ENCODE data around the gene SEMA3G.

The SEMA3G gene

DNA sequence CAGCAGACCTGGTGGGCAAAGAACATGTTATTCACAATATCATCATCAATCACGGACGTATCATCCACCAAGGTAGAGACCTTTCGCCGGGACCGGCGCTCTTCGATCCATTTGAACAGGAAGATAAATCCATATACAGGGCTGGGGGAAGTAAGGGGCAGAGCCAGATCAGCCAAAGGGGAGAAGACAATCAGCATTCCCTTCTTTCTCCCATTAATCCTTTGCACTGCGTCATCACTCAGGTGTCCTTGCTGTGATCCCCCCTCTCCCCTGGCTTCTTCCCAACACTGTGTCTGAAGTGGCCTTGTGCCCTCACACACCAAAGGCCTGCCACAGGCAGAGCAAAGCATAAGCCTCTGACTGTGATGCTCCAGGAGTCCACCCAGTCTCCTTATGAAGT lies 36.4 kb downstream of the SEMA3G start:
- no peak for DNase-seq

DNA sequence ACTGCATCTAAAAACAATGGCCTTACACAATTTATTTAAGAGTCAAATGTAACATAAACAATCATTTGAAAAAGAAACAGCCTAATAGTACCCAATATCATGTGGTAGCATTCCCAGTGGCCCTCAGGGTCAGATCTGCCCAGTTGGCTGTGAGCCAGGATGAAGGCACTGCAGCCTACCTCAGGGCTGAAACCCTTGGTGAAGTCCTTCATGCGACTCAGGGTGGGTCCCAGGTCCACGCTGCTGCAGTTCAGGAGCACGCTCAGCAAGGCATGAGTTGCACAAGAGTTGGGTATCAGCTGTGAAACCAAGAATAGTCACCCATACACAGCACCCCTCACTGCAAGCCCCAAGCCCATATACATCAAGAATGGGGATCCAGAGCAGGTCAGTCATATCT lies 37.1 kb downstream of the SEMA3G start:
- DNase-seq, result no peak

DNA sequence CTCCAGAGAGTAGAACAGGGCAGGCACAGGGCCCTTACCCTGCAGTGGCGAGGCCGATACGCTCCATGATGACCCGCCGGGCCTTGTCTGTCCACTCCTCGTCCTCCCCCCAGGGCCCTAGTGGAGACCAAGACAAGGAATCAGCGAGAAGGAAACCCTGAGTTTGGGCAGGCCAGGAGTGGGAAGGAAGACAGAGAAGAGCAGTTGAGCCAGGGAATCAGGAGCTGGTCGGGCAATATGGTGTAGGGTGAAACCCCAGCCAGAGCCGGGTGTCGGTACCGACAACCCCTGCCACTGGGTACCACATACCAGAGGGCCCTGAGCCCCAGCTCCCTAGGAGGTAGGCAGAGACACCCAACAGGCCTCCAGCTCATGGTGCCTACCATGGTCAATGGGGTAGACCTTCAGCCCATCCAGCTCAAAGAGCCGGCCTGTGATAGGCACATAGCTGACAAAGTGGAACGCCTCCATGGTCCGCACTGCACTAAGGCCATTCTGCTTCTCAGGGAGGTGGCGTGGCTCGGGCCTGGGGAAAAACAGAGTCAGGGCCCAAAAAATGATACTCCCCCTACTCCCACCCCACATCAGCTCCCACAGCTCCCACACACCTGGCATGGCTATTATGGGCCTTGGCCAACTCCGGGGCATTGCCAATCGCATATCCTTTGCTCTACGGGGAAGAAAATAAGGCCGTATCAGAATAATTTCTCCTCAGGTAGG lies 38.0 kb downstream of the SEMA3G start:
- DNase-seq, result no peak

DNA sequence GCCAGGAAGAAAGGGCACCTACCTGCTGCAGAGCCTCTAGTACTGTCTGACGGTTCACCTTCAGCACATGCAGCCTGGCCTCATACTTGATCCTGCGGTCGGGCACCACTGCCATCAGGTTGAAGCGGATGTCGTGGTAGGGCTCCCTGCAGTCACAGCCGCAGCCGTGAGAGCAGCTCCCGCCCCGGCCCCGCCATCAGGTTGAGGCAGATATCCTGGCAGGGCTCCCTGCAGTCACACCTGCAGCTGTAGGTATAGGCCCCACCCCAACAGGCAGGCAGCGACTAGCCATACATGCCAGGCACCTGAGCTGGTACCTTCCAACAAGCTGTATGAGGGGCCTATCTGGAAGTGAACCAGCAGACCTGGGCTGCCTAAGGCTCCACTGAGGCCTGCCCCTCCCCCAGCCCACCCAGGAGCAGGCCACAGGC lies 38.7 kb downstream of the SEMA3G start:
- DNase-seq, result no peak

DNA sequence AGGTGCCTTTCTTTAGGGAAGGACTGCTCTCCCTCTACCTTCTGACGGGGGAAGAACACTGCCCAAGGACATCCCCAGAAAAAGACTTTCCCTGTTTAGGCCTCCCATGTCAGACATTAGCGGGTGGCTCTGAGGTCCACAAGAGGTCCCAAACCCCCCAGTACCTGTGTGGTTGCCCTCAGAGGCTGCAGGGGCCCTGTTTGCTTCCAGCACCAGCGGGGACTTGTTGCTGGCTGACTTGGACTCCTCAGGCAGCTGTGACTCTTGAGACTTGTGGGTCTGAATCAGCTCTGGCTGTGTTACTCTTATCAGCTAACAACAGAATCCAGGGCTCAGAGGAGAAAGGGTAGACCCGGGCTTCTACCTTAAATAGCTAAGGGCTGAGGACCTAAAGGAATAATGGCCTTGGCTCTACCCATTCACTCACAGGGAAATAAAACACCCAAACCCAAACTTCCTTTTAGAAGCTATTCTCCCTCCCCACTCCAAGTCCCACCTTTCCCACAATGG lies 39.2 kb downstream of the SEMA3G start:
- peak; percentile 82 for DNase-seq

DNA sequence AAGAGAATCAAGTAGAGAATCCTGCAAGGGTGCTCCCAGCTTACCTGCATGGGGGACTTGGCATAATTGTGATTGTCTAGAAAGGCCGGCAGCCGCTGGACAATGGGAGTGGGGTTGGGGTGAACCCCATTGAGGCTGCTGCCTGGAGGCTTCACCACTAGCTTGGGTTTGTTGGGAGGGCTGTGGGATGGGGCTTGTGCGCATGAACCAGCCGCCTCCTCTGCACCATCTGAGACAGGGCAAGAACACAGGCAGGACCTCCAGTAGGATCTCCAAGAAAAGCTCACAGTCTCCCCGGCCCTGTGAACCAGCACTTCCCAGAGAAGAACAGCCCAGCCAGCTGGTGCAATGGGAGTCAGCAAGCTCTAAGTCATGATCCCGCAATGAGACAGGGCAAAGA lies 39.8 kb downstream of the SEMA3G start:
- no peak for DNase-seq

DNA sequence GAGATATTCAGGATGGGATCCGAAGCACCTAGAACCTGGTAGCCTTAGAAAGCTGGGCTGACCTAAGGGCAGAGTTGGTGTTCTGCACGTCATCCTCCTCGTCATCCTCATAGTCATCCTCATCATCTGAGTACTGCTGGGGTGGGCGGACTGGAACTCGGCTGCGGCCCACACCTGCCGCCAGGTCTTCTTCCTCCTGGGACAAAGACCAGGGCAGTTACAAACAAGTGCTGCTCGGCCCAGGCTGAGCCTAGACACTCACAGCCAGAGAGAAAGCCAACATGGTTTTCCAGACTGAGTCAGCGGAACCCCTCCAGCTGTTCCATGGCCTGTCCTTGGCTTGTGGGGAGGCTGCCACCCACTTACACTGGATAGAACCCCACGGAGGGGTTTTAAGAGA lies 40.5 kb downstream of the SEMA3G start:
- no peak for DNase-seq

DNA sequence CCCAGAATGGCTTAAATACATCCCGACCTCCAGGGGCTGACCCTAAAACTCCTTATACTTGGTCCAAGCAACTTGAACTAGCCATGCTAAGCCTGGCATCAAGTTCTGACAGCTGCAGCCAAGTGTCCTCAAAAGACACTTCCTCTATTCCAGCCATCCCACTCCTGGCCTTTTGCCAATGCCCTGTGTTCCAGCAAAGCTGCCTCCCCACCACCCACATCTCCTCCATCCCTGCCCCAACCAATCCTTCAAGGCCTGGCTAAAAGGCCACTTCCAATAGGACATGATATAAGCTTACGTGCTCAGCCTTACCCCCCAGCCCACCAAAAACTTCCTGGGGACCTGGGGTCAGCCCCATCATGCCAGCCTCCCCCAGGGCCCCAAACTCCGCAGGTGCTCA lies 40.9 kb downstream of the SEMA3G start:
- DNase-seq, result no peak

DNA sequence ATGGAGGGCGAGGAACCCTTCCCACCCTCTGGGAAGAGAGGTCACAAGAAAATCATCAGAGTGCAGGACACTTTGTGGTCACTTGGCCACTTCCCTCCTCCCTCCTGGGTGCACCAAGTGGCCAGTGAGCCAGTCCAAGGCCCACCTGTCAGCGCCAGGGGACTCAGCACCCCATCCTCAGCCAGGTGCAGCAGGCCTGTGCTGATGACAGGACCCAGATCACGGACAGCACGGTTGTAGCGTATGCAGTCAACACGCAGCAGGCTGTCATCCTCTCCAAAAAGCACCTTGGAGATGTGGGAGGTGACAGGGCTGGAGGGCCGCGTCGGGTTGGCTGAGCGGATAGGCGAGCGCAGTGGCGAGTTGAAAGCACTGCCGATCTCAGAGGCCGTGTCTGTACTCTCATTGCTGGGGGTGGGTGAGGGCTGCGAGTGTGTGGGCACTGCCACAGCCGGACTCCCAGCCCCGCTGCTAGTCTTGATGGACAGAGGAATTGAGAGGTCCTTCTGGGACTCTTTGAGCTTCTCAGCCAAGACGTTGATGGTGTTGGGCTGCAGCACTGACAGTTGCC lies 41.5 kb downstream of the SEMA3G start:
- DNase-seq, result no peak

DNA sequence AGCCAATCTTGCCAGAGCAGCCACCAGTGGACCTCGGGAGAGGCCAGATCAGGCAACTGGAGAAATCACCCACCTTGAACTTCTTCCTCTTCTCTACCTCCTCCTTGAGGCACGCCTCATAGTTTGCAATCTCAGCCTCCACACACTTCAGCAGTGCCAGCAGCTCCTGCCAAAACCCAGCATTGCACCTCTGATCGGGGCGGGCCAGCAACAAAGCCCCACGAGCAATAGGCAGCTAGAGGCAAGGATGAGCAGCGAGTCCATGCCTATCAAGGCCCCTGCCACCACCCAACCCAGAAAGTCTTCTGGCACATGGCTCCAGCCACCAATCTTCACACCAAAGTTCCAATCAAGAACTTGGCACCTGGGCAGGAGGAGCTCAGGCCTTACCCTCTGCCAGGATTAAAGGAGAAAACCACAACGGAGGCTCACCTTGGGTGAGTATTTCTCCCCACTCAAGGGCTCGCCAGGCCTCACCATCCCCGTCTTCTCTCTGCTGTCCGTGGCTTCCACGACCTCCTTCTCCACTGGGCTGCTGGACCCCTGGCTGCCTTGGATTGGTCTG lies 42.1 kb downstream of the SEMA3G start:
- no peak for DNase-seq

DNA sequence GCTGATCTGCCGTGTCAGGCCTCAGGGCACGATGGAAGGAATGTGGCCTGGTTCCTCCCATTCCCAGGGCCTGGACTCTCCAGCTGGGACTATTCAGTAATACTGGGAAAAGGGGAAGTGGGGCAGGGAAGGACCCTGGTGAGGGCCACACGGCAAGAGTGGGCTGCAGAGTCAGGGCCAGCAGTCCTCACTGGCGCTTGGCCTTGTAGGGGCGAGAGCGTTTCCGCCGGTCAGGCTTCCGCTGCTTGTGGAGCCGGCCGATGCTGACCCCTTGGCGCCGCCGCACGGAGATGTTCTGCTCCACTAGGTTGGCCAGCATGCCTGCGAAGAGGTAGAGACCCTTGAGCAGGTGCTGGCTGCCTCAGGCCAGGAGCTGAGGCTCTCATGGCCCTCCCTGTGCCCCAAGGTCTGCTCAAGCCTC lies 42.8 kb downstream of the SEMA3G start:
- no peak for DNase-seq

DNA sequence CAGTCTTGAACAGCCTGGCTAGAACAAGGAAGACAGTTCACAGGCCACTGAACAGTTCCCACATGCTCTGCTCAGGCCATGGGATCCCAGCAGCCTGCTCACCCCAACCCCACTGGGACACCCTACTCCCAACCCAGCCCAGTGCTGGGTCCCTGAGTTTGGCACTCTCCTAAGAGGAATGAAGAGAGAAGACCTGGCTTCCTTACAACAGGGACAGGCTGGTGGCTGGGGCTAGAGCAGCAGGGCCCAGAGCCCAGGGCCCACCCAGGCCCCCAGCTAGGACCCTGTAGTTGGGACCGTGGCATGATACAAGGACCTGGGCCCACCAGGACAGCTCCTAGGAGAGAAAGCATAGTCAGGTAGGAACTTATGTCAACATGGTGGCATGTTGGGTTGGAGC lies 43.4 kb downstream of the SEMA3G start:
- no peak for DNase-seq

DNA sequence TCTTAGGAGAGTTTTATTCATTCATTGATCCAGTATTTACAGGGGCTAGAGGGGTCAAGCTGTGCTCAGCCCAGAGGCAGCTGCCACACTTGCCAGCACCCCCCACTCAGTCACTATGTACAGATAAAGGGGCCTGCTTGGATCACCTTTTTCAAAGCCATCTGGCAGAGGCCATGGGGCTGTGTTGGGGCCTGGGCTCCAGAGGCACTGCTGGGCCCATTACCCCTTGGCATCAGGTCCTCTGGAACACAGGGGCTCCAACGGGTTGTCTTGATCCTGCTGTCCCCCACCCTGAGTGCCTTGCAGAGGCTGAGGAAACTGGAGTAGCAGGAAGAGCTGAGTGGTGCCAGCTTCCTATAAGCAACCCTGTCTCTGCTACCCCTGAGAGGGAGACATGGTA lies 43.9 kb downstream of the SEMA3G start:
- no peak for DNase-seq

DNA sequence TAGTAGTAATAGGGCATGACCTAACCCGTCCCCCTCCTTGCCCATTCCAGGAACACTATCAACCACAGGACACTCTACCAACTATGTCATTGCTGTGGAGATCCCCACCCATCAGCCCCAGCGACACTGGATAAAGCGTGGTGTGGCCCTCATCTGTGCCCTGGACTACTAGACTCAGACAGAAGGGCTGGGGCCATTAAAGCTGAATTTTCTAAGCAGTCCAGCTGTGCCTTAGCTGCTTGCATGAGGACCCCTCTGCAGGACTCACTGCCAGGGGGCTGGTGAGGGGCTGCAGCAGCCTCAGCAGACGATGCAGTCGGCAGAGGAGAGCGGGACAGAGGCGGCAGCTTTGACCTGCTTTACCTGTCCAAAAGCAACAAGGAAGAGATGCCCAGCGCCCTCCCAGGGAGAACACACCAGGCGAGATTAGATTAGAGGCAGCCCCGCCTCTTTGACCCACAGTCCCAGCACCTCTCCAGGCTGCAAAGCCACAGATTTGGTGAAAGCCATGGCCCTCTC lies 44.6 kb downstream of the SEMA3G start:
- peak; percentile 85 for DNase-seq

DNA sequence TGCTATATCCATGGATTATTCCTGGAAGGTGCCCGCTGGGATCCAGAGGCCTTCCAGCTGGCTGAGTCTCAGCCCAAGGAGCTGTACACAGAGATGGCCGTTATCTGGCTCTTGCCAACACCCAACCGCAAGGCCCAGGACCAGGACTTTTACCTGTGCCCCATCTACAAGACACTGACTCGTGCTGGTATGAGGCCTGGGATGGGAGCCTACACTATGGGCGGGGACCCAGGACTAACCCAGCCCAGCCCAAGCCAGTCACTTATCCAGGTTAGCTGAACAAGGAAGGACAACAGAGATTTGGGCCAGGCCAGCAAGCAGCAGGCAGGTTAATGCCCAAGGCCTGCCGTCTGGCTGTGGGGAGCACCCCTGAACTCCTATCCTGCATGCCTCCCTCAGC lies 45.3 kb downstream of the SEMA3G start:
- DNase-seq, result no peak

DNA sequence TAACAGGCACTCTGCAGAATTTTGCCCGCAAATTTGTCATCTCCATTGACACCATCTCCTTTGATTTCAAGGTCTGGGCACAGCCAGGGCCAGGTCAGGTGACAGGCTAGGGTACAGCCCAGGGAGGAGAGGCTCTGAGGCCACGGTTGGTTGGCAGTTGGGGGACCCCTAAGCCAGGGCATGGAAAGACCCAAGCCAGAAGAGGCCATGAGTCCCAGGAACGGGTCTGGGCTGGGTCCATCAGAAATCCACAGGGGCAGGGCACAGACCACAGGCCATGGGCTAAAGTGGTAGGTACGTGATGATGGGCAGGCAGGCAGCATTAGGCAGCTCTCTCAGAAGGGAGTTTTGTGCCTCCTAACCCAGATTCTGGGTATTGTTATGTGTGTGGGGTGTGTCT lies 45.8 kb downstream of the SEMA3G start:
- no peak for DNase-seq

DNA sequence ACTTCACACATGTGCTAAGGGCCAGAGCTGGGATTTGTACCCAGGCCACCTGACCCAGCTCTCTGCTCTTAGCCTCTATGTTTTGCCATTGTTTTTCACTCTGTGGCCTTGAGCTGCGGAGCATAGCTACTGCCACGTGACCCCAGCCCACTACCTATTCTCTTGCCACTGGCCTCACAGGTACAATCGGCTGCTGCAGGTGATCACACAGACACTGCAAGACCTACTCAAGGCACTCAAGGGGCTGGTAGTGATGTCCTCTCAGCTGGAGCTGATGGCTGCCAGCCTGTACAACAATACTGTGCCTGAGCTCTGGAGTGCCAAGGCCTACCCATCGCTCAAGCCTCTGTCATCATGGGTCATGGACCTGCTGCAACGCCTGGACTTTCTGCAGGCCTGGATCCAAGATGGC lies 46.2 kb downstream of the SEMA3G start:
- no peak for DNase-seq

DNA sequence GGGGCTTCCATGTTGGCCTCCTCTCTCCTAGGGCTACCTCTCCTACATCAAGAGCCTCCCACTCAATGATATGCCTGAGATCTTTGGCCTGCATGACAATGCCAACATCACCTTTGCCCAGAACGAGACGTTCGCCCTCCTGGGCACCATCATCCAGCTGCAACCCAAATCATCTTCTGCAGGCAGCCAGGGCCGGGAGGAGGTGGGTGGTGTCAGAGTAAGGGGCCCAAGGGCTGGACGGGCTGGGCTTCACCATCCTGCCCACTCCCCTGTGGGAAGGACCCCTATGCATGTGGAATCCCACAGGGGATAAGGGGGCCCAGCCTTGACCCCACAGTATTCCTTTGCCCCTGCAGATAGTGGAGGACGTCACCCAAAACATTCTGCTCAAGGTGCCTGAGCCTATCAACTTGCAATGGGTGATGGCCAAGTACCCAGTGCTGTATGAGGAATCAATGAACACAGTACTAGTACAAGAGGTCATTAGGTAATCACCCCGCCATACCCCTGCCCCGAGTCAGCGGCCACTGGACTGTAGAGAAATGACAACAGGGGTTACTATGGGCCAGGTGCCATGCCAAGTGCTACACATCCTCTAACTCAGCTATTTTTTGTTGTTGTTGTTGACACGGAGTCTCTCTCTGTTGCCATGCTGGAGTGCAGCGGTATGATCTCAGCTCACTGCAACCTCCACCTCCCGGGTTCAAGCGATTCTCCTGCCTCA lies 47.1 kb downstream of the SEMA3G start:
- no peak for DNase-seq

DNA sequence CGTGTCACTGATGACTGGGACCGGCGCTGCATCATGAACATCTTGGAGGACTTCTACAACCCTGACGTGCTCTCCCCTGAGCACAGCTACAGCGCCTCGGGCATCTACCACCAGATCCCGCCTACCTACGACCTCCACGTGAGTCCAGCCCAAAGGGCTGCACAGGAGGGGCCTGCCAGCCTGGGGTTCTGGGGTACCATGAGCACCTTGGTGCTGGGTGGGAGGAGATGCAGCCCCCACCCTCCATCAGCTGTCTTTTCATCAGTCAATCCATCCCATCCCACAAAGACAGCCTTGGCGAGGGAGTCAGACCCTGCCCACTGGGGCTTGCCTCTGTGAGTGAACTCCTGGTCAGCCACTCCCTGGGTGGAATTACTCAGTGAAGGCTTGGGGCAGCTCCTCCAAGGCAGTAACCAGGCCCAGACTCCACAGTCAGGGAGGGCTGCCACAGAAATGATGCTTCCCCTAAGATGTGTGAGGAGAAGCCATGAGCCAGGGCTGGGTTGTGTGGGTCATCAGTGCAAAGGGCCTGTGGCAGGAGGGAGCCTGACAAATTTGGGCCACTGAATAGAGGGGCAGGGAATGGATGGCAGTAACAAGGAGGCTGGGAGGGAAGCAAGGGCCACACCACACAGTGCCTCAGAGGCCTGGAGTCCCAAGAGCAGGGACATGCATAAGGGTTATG lies 47.9 kb downstream of the SEMA3G start:
- DNase-seq, result no peak

DNA sequence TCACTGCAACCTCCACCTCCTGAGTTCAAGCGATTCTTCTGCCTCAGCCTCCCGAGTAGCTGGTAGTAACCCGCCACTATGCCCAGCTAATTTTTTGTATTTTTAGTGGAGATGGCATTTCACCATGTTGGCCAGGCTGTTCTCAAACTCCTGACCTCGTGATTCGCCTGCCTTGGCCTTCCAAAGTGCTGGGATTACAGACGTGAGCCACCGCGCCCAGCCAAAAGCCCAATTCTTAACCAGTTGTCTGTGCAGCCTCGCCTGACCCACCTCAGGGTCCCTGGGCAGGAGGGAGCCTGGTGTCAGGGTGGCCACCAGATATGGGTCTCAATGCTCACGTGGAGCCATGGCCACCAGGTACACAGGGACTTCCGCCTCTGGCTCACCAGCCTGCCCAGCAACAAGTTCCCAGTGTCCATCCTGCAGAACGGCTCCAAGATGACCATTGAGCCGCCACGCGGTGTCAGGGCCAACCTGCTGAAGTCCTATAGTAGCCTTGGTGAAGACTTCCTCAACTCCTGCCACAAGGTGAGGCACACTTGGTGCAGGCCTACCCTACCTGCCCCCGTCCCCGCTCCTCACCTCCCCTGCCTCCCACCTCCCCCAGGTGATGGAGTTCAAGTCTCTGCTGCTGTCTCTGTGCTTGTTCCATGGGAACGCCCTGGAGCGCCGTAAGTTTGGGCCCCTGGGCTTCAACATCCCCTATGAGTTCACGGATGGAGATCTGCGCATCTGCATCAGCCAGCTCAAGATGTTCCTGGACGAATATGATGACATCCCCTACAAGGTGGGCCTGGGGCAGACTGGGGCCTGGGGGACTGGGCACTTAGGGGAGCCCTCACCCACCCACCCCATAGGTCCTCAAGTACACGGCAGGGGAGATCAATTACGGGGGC lies 48.6 kb downstream of the SEMA3G start:
- DNase-seq, result no peak

DNA sequence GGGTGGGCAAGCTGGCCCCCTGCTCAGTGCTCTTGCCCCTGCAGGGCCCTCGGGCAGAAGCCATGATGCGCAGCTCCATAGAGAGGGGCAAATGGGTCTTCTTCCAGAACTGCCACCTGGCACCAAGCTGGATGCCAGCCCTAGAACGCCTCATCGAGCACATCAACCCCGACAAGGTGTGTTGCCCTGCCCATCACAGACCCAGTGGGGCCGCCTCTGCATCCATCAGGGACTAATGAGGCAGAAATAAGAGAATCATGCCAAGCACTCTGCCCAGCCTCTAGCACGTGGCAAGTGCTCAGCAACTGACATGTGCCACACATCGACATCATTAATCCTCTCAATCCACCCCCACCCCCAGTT lies 49.4 kb downstream of the SEMA3G start:
- DNase-seq, result no peak
